Amniotic epithelial cell (primary cell): Measurements from ENCODE around the gene PRICKLE1.

Experiments
- DNase-seq: peaks from one replicate; pipeline ENCODE4 v3.0.0-alpha.2; 2010; ENCODE audit warnings: low read depth

The PRICKLE1 gene

GRCh38 chr12:42589465-42590329 is at the start of gene PRICKLE1:
PRICKLE1 (minus strand) TSS chr12:42589746; CDS start chr12:42472516, 117,230 bp downstream.
- DNase-seq: peak; percentile 37

GRCh38 chr12:42638697-42639096 is 49.2 kb upstream of the PRICKLE1 start:
- DNase-seq: no peak

- DNase-seq: no peak
Observed at GRCh38 chr12:42638011-42638410, 48.5 kb upstream of the PRICKLE1 start.

- DNase-seq: no peak
Observed at GRCh38 chr12:42636993-42637392, 47.4 kb upstream of the PRICKLE1 start.

- no peak for DNase-seq
Observed at GRCh38 chr12:42633594-42633993, 44.0 kb upstream of the PRICKLE1 start.

- DNase-seq: no peak
Observed at GRCh38 chr12:42631513-42631912, 42.0 kb upstream of the PRICKLE1 start.

GRCh38 chr12:42630314-42630713 is 40.8 kb upstream of the PRICKLE1 start:
- no peak for DNase-seq

GRCh38 chr12:42627151-42627550 is 37.6 kb upstream of the PRICKLE1 start:
- DNase-seq: no peak

GRCh38 chr12:42625611-42626010 is 36.1 kb upstream of the PRICKLE1 start:
- DNase-seq: no peak

GRCh38 chr12:42617622-42618021 is 28.1 kb upstream of the PRICKLE1 start:
- peak; percentile 30 for DNase-seq

GRCh38 chr12:42615006-42615405 is 25.5 kb upstream of the PRICKLE1 start:
- no peak for DNase-seq

- peak; percentile 17 for DNase-seq
Observed at GRCh38 chr12:42612231-42612613, 22.7 kb upstream of the PRICKLE1 start.

GRCh38 chr12:42611571-42612230 is 22.2 kb upstream of the PRICKLE1 start:
- peak; percentile 19 for DNase-seq

- peak; percentile 39 for DNase-seq
Observed at GRCh38 chr12:42609605-42610004, 20.1 kb upstream of the PRICKLE1 start.

GRCh38 chr12:42608196-42608825 is 18.8 kb upstream of the PRICKLE1 start:
- no peak for DNase-seq

- no peak for DNase-seq
Observed at GRCh38 chr12:42607584-42608058, 18.1 kb upstream of the PRICKLE1 start.

GRCh38 chr12:42606471-42606870 is 16.9 kb upstream of the PRICKLE1 start:
- DNase-seq: no peak

- no peak for DNase-seq
Observed at GRCh38 chr12:42605685-42606084, 16.1 kb upstream of the PRICKLE1 start.

GRCh38 chr12:42603246-42603990 is 13.9 kb upstream of the PRICKLE1 start:
- DNase-seq: no peak

- no peak for DNase-seq
Observed at GRCh38 chr12:42593874-42594273, 4.3 kb upstream of the PRICKLE1 start.

GRCh38 chr12:42590330-42590934 is 886 bp upstream of the PRICKLE1 start:
- DNase-seq: no peak
